GM23338 (cell line): ENCODE results near the gene PARD3. TPM values are rescaled to one million over a fixed set of nuclear protein-coding genes. Genes with fewer than 3 reads are reported as not detected.

Source experiments
- EZH2 ChIP-seq: fragments of 200-600 bp; sonication (generic); IDR thresholded peaks from one replicate; pipeline ENCODE4 v1.8.0; 2017; ENCODE audit warnings: antibody characterized with exemption, mild to moderate bottlenecking, low read depth; ENCODE audit not compliant: unreplicated experiment
- EZH2phosphoT487 ChIP-seq: fragments of 200-600 bp; sonication (generic); IDR thresholded peaks from one replicate; pipeline ENCODE4 v1.8.1; 2018; ENCODE audit warnings: antibody characterized with exemption; ENCODE audit not compliant: unreplicated experiment
- NANOG ChIP-seq: IDR thresholded peaks from 2 replicates; pipeline ENCODE4 v1.6.1; 2016; ENCODE audit warnings: antibody characterized with exemption, borderline replicate concordance
- REST ChIP-seq: IDR thresholded peaks from one replicate; pipeline ENCODE4 v1.6.1; 2018; ENCODE audit warnings: antibody characterized with exemption; ENCODE audit not compliant: unreplicated experiment
- ZNF331 ChIP-seq: fragments of 250-450 bp; sonication (Bioruptor Pico); IDR thresholded peaks from 2 replicates; pipeline ENCODE4 v1.5.0; 2020; ENCODE audit warnings: low read depth, mild to moderate bottlenecking, moderate library complexity
- ZNF462 ChIP-seq: fragments of 250-450 bp; sonication (Bioruptor Pico); IDR thresholded peaks from 2 replicates; pipeline ENCODE4 v1.5.0; 2020; ENCODE audit warnings: mild to moderate bottlenecking, moderate library complexity
- polyA plus RNA-seq: library from polyadenylated mRNA; unstranded; fragments of >200 nt; fragmentation: Nextera tagmentation; extraction: Ambion mirVana; gene quantifications from 2 replicates; pipeline ENCODE4 v1.2.1, GENCODE V29; 2016
- total RNA-seq: library from RNA; depleted of rRNA; stranded (reverse); fragments of >200 nt; shearing (Covaris generic); gene quantifications from 2 replicates; pipeline ENCODE4 v1.2.3, GENCODE V29; 2014

The PARD3 gene
- total and polyA plus RNA-seq, 2 experiments from 2014 or later = 30.2 to 51.4 TPM

- TF ChIP-seq ZNF462 (CRISPR knock-in tag) (no peak), EZH2phosphoT487 (no peak), ZNF331 (no peak), EZH2 (no peak), REST (no peak), NANOG (no peak)
These were observed 629.1 kb downstream of the PARD3 start (continued) for GRCh38 chr10:34185998-34186397.
